NCI-H345 treated with DMSO at 0.1 percent for 48 hours (cell line): Measurements from ENCODE around the gene PRKAG2.

Experiments used
- DNase-seq: peaks from one replicate; lab custom pipeline; 2025; ENCODE audit not compliant: unreplicated experiment; lab: John Stamatoyannopoulos, UW

Gene PRKAG2

DNA sequence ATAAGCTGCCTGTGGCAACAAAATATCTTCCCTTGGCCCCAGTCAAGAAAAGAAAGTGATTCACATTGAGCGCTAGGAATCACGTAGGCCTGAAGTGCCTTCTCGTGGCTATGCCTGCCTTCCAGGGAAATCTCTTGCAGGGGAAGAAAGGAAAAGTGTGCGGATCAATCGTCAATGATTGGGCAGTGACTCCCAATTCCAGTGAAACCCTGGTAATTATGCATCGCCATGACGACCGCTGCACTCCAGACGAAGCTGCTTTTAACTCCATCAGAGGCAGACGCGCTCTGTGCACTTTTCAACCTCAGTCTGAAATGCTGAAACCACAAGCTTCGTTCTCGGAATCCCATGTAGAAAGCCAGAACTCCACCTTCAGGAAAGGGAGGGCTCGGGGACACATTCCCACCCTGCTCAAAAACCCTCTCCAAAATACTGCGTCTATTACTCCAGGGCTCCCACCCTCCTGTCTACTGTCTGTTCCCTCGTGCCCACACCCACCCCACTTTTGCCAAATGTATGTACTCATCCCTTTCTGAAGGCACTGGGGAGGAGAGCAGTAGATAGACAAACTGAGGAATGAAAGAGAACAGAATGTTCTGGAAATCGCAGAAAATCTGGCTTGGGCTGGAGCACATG, 24.2 kb upstream of the PRKAG2 start:
- no peak for DNase-seq

DNA sequence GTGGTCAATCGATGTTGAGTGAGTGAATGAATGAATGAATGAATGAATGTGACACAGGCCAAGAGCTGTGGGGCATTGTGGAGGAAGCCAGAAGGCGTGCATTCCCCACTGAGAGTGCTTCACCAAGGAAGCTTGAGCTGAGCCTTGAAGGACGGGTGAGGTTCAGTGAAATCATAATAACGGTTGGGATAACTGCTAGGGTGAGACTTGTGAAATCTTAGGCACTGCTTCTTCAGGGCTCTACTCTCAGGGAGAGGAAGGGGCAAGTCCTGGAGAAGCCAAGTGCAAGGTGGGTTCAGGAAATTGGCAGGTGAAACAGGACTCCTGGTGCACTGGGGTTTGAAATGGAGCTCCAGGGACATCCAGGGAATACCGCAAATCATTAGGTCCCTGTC, 23.7 kb upstream of the PRKAG2 start:
- no peak for DNase-seq

DNA sequence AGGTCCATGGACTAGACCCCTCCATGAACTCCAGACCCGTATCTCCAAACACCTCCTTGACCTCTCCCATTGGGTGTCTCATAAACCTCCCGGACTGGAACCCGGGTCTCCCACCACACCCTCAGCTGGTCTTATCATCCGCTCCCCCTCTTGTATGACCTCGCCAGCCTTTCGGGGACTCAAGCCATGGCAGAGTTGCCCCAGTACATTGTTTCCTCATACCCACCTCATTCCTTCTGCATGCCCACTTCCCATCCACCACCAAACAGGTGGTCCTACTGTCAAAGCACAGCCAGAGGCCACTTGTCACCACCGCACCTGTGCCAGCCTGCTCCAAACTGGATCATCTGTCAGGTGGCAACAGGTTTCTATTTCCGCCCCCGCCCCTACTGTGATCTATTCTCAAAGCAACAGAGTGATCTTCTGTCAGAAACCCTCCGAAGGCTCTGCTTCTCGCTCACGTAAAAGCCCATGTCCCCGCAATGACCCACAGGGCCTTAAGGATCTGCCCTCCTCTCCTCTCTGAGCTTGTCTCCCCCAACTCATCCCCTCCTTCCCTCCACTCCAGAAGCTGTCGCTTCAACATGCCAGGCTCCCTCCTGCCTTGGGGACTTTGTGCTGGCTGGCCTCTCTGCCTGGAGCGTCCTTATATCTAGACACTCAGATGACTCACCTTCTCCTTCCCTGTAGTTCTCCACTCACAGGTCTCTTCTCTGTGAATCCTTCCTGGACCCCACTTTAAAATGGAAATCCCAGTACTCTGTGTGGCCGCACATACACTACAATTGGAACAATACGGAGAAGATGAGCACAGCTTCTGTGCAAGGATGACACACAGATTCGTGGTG, 22.8 kb upstream of the PRKAG2 start:
- DNase-seq, result no peak

DNA sequence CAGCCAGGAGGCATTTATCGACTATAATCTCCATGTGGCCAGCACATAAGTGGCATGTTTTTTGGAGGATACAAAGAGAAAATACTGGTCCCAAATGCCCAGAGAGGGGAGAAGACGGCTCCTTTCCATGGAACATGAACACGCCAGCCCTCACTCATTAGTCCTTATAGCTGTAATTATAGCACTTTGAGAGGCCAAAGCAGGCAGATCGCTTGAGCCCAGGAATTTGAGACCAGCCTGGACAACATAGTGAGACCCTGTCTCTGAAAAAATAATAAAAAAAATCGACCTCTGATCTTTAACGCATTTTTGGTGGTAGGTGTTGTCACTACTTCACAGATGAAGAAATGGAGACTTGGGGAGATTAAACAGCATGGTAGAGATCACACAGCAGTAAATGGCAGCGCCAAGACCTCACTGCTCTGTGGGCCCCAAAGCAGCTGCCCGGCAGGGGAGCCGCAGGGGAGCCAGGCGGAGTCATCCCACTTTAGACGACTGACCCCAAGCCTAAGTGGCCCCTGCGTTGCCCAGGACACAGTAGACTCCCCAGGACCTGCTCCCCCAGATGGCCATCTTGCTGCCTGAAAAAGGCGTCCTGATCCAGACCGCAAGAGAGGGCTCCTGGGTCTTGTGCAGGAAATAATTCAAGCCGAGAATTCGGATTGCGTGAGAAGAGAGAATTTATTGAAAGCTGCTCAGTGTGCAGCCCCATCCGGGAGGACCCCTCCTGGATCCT, 21.2 kb upstream of the PRKAG2 start:
- DNase-seq, result no peak

DNA sequence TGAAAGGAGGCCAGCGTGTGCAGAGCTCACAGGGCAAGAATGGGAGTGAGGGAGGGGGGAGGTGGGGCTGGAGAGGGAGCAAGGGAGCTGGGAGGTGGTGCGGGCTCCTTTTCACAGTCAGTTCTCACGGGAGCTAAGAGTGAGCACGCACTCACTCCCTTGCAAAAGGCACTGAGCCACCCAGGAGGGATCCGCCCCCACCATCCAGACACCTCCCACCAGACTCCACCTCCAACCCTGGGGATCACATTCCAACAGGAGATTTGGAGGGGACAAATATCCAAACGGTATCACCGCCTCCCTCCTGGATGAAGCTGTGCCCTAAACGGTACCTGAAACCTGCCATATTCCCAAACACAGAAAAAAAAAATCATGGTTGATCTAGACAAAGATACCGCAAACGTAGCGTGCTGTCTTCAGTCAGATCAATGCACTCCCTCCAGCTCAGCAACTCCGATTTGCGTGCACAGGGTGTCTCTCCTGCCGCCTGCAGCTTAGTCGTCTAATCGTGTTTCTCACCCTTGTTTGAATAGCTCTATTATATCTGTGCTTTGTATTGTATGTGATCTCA, 20.3 kb upstream of the PRKAG2 start:
- DNase-seq, result no peak

DNA sequence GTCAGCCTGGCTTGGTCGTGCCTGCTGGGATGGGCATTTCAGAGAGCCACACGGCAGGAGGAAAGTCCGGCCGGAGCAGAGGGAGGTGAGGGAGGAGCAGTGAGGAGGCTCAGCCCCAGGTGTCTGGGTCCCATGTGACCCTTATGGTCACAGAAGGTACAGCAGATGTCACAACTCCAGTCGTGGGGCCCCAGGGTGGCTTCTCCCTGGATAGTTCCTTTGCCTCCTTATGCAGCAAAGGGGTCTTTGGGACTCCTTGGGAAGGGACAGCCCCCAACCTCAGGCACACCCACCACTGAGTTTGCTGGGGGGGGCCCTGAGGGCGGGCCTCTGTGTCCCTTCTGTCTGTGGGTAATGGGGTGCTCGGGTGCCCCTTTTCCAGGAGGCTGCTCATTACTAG, 19.6 kb upstream of the PRKAG2 start:
- no peak for DNase-seq

DNA sequence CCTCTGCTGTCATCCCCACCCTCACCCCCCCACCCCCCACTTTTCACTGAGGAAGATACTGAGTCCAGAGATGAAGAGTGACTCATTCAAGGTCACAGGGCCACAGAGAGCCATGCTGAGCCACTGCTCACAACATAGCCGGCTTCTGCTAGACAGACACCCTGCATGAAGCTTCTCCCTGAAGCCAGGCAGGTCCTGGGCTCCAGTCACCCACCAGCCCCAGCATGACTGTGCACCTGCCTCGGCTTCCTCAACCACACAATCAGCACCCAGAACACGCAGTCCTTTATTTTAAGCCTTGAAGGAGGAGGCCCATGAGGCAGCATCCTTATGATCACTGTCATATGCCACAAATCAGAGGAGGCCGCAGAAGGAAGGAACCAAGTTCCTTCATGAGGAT, 19.2 kb upstream of the PRKAG2 start:
- no peak for DNase-seq

DNA sequence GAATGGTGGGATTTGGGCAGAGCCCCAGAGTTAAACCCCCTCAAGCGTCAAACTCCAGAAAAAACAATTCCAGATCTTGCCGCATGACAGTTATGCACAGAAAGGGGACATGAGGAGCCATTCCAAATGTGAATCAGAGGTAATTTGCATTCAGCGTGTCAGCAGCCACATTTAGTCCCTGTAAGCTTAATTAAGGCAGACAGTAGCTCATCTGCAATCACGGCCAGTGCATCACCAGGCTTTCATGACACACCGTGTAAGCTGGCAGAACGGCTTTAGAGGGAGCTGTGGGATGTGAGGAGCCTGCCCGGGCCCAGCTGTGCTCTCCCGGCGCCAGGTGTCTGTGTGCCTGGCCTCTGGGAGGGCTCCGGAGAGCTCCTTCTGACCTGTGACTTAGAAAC, 18.7 kb upstream of the PRKAG2 start:
- DNase-seq, result peak; percentile 30

DNA sequence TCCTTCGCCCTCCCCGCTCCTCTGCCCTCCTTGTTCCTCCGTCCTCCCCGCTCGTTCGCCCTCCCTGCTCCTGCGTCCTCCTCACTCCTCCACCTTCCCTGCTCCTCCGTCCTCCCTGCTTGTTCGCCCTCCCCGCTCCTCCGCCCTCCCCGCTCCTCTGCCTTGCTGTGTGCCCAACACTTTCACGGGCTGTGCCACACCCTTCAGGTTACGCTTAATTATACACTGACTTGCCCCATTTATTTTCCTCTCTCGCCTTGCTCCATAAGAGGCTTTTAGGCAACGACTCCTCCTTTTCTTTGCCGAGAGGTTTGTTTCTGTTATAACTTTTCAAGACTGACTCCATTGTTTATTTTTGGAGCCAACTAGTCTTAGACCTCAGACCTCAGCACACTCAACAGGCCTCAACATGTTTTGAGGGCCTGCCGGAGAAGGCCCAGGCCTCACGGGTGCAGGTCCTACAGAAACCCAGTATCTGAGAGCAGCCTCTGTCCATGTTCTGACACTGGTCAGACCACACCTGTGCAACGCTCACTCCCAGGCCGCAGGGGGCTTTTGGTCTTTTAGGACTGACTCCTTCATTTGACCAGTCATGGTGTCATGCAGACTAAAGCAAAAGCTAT, 18.2 kb upstream of the PRKAG2 start:
- no peak for DNase-seq

DNA sequence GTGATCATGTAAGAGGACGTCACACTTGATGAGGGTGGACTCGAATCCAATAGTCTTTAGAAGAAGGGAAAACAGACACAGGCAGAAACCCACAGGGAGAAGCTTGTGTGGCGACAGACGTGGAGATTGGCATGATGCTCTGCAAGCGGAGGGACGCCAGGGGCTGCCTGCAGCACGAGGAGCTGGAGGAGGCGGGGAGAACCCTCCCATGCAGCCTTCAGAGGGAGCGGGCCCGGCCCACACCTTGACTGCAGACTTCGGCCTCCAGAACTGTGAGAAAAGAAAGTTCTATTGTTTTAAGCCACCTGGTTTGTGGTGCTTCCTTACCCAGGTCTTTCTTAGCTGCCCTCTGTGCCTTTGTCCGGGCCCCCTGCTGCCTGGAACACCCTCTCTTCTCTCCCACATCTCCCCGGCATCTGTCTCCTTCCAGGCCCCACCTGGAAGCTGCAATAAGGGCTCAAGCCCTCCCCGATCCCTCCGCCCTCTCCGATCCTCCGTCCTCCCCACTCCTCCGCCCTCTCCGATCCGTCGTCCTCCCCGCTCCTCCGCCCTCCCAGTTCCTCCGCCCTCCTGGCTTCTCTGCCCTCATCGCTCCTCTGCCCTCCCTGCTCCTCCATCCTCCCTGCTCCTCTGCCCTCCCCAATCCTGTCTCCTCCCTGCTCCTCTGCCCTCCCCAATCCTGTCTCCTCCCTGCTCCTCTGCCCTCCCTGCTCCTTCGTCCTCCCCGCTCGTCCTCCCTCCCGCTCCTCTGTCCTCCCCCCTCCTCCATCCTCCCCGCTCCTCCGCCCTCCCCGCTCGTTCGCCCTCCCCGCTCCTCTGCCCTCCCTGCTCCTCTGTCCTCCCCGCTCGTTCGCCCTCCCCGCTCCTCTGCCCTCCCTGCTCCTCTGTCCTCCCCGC, 17.4 kb upstream of the PRKAG2 start:
- DNase-seq, result no peak

DNA sequence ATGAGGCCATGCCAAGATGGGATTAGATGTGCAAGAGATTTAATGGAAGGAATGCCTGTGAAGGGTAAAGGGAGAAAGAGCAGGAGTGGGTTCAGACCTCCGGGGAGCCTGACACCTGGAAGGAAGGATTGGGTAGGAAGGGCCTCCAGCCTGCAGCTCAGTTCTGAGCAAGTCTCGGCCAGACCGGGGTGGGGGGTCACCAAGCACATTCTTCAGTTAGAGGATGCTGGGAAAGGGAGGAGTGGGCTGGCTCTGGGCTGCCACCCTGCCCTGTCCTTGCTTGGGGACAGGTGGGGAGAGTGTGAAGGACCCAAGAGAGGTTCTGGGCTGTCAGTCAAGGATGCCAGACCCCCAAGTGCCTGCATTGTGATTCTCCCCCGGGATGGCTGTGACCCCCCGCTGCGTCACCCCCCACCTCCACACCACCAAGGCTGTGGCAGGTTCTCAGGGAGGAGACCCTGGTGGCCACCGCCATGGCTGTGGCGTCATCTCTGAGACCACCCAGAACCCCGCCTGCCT, 16.5 kb upstream of the PRKAG2 start:
- no peak for DNase-seq

DNA sequence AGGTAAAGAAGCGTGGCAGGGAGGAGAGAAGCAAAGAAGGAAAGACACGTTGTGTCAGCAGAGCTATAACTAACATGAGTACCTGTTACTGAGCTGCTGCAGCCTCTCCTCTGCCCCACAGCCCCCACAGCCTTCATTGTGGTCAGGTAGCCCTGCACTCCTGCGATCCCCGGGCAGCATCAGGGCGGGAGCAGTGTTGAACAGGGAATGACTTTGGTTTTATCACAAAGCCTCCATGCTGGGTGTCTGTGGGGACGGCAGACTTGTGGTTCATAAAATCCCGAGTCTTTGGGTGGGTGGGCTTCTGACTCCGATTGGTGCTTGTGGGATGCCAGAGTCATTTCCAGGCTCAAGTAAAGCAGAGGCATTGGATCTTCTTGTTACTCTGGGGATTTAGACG, 14.8 kb upstream of the PRKAG2 start:
- no peak for DNase-seq

DNA sequence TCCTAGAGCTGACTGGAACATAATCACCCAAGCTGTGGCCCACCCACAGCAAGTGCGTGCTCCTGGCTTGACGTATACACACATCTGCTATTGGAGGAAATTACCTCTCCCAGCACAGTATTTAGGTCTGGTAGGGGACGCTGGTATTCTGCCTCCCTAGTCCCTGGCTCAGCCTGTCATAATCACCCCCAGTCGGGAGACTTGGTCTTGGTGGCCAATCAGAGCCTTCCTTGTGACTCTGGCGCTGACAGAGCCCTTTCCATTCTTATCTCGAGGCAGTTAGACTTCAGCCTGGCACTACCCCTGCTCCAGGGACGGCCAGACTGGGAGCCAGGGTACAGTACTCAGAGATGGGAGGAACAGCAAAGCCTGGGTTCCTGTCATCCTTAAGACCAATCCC, 14.3 kb upstream of the PRKAG2 start:
- DNase-seq, result no peak

DNA sequence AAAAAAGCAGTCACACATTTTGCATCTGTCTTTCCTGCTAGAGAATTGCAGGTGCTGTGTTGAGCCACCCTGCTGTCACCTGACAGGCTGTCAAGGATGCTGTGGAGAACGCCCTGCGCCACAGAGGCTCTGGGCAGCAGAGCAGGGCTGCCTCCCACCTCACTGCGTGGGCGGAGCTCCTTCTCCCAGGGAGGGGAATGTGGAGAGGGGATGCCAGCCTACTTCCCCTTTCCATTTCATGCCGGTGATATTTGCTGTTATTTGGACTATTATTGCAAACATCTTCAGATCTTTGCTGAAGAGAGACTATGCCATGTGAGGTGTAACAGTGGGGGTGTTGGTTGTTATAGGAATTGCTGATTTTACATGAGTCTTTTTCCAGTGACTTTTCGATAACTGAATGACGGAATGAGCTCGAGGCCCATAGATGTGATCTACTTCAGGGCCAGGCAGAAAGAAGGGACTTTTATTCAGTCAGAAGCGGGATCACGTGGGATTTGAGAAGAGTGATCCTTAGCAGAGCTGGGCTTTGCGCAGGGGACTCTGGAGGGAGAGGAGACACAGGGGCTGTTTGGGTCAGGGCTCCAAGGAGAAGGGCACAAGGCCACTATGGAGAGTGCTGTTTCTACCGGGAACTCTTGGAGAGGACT, 13.6 kb upstream of the PRKAG2 start:
- peak; percentile 18 for DNase-seq

DNA sequence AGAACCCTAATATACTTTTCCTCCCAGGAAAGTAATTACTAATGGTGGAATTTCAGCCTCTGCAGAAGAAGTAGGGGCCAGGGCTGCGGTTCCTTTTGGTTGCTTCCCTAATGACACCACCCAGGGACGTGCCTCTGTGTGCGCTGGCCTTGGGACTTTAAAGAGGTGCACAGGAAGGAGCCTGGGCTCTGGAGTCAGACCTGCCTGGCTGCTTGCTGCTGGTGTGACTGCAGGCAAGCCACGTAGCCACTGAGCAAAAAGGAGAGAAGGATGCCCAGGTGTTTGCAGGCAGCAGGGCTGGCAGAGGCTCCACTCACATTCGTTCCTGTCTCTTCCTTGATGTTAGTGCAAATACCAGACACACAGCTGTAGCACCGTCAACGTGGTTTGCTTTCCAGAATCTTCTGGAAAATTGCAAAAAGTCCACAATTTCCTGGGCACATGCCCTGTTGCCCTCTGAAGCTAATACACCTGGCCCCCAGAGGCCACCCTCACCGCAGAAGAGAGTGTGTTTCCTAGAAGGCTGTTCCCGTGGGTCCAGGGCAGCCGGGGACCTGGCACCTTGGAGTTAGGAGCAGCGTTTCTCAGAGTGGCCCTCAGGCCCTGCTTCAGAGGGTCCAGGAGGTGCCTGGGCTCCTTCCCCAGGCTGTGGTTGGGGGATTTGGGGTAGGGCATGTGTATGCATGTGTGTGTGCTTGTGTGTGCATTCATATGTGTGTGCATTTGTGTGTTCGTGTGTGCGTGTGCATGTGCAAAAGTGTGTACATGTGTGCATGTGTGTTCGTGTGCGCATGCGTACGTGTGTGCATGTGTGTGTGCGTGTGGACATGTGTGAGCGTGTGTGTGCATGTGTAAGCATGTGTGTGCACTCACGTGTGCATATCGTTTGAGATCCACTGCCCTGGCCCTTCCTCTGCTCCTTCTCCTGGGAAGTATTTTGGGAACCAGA, 12.8 kb upstream of the PRKAG2 start:
- DNase-seq, result no peak

DNA sequence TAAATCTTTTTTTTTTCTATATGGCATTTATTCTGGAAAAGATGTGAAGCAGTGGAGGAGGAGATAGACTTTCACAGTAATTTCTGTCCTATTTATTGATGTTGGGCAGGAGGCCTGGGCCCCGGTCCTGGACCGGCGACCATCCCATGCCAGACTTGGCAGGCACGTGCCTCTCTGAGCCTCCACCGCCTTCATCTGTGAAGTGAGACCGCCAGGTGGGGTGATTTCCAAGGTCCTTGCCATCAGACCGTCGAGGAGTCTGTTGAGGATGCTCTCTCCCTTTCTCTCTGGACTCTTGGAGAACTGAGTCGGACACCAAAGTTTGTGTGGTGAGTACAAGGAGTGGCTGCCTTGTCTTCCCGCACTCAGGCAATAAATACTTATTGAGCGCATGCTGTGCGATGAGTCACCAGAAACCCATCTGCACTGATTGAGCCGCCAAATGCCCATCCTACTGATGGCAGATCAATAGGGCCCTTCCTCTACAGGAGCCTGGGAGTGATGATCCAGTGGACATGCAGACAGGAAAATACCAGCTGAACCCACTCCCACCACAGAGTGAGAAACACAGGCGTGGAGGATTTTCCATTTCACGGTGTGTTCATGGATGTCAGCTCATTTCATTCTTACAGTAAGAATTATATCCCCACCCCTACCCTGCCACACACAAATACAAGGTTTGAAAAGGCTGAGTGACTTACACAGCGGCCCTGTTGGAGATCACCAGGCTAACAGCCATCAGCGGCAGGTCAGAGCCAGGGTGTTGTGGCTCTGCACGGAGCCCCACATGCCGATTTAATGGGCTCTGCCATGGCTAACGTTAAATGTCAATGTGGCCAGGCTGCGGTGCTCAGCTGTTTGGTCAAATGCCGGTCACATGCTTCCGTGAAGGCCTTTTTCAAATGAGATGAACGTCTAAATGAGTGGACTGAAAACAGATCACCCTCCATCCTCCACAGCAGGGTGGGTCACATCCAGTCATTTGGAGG, 11.5 kb upstream of the PRKAG2 start:
- no peak for DNase-seq

DNA sequence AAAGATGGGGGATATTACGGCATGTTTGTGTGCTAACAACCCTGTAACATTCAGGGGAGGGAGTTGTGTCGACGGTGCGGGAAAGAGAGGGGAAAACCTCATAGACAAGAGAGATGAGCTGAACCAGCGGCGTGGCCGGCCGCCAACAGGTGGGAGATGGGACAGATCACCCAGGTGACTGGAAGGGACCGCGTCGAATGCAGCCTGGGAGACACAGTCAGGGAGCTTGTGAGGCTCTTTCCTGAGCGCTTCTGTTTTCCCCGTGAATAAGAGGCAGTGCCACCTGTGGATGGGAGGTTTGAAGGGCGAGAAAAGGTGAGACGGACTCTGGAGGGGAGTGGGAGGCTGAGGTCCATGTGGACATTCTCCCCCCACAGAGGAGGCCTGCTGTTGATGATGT, 9.9 kb upstream of the PRKAG2 start:
- DNase-seq, result no peak
